ENCODE results near the gene PHTF1.
"Not testable (repeated sequence)": the region's sequence is repeated elsewhere in the genome, so short reads cannot be mapped to it uniquely, and the experiment has no call there.

Gene PHTF1

DNA sequence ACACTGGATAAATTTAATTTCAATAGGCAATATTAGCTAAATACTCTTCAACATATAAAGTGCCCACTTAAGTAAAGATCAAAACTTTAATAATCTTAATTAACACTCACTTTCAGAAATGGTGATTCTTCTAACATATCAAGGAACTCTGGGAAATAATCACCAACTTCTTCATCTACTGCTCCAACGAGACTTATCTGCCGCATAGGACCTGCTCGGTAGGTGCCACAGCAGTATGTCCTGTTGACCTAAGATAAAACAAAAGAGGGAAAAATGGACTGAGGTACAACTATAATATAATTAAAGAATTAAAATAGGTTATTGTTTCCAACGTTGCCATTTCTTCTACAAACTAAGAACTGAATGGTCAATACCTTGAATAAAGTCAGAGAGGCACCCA lies 18.3 kb upstream of the PHTF1 start:
- DNase-seq (ENCODE audit: low read depth), result no peak

DNA sequence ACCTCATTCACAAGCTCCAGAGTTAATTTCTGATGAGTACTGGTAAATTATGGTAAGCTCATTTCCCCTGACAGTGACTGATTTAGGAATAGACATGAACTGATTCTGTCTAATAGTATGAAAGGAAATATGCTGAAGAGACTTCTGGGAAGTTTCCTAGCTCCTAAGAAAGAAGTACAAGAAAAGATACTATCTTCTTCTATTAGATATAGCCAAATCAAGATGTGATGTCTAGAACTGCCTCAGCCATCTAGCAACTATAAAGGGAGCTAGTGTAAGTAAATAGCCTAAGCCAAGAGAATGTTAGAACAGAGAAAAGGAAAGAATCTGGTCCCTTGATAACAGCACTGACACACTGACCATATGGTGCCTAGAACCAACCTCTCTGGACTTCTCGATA lies 10.7 kb upstream of the PHTF1 start:
- no peak for DNase-seq (ENCODE audit: low read depth)

DNA sequence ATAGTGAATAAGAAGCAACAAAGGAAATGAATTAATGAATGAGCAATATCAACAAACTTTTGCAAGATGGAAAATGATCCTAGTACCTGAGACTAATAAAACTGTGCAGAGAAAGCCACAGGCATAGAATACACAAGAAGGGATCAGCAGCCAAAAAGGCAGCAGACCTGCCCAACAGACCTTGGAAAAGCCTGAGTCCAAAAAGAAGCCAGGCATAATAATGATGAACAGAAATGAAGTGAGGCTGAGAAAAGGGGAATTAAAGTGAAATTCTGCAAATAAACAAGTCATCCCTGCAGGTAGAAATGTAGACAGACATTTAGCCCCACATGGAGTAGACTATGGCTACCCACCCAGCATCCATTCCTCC lies 10.3 kb upstream of the PHTF1 start:
- DNase-seq (ENCODE audit: low read depth), result no peak

DNA sequence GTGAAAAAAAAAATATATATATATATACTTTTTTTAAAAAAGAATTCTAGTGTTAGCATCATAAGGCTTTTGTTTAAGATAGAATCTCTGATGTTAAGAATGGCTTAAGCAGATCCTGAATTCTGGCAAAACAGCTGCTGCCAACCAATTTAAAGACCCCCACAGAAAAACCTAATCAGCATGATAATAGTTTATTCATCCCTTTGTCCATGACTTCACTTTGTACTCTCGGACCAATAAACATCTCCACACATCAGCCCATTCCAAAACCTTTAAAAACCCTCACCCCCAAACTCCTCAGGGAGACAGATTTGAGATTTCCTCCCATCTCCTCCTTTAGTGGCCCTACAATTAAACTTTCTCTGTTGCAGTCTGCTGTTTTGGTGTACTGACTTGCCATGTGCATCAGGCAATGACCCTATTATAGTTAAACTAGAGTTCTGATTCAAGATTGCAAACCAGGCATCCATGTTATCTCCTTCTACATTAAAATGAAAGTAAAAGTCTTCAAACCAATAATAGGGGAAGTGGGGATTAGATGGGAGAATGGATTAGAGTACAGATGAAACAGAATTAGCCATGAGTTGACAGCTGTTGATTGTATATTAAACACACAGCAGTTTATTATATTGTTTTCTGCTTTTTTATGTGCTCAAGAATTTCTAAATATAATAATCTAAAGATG lies 9.8 kb upstream of the PHTF1 start:
- DNase-seq (ENCODE audit: low read depth), result no peak

GRCh38 chr1:113765306-113766230 lies 6.3 kb upstream of the PHTF1 start:
- no peak for DNase-seq (ENCODE audit: low read depth)

- no peak for DNase-seq (ENCODE audit: low read depth)
Measured at GRCh38 chr1:113763661-113764060, 4.4 kb upstream of the PHTF1 start.

- no peak for DNase-seq (ENCODE audit: low read depth)
Measured at GRCh38 chr1:113761937-113762336, 2.7 kb upstream of the PHTF1 start.

GRCh38 chr1:113760102-113761080 lies 1.1 kb upstream of the PHTF1 start:
- no peak for DNase-seq (ENCODE audit: low read depth)

GRCh38 chr1:113758631-113759332 lies 504 bp downstream of the PHTF1 start:
- DNase-seq (ENCODE audit: low read depth), result peak; percentile 20

- no peak for DNase-seq (ENCODE audit: low read depth)
Measured at GRCh38 chr1:113756461-113756860, 2.8 kb downstream of the PHTF1 start.

- not testable (repeated sequence) for DNase-seq (ENCODE audit: low read depth)
Measured at GRCh38 chr1:113753333-113753732, 6.0 kb downstream of the PHTF1 start.

DNA sequence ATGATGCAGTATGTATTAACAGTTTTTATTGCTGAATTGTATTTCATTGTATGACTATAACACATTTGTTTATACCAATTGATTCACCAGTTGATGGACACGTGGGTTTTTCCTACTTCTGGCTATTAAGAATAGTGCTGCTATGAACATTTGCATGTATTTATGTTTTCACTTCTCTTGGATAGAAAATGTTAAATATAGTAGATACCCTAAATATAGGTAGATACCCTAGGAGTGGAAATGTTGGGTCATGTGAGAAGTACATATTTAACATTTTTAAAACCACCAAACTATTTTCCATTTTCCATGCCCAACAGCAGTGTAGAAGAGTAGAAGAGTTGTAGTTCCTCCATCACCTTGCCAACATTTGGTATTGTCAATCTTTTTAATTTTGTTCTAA lies 7.8 kb downstream of the PHTF1 start:
- no peak for DNase-seq (ENCODE audit: low read depth)

DNA sequence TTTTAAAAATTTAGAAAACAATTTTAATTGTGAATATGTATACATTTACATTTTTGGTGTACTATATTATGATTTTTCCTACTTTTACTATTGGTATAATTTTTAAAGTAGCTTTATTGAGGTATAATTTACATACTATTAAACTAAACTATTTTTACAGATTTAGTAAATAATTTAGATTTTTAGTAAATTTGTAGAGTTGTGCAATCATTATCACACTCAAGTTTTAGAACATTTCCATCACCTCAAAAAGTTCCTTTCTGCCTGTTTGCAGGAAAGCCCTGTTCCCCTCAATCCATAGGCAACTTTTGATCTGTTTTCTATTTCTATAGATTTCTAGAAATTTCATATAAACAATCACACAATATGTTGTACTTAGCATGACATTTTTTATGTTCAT lies 8.2 kb downstream of the PHTF1 start:
- DNase-seq (ENCODE audit: low read depth), result no peak

GRCh38 chr1:113749402-113749801 lies 9.9 kb downstream of the PHTF1 start:
- no peak for DNase-seq (ENCODE audit: low read depth)

DNA sequence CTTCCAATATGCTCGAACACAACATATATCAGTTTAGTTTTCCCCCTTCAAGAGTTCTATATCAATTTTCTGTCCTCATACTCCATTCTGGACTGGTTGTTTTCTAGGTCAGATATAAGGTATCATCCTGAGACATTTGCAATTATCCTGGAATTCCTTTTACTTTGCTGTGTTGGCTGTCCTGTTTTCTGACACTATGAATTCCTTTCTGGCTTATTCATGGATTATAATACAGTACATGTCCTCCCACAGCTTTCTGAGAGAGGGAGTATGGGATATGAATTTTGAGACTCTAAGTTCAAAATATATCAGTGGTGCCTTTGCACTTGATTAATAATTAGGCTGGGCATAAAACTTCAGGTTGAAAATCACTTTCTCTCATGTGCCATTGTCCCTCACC lies 11.9 kb downstream of the PHTF1 start:
- DNase-seq (ENCODE audit: low read depth), result no peak

GRCh38 chr1:113745425-113745824 lies 13.9 kb downstream of the PHTF1 start:
- no peak for DNase-seq (ENCODE audit: low read depth)

DNA sequence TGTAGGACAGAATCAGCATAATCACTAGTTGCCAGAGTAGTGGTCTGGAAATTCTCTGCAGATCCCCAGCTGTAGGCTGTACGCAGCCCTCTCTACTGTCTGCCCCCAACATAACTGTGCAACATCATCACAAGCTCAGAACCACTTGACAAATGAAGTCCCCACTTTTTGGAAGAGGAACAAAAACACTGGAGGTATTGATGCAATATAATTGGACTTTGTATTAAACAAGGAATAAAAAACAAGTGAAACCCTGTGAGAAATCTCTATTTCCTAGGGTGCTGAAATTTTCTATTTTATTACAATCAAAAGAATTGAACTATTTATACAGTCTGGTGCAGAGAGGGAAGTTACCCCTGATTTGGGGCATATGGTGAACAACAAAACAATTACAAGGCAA lies 15.2 kb downstream of the PHTF1 start:
- no peak for DNase-seq (ENCODE audit: low read depth)

DNA sequence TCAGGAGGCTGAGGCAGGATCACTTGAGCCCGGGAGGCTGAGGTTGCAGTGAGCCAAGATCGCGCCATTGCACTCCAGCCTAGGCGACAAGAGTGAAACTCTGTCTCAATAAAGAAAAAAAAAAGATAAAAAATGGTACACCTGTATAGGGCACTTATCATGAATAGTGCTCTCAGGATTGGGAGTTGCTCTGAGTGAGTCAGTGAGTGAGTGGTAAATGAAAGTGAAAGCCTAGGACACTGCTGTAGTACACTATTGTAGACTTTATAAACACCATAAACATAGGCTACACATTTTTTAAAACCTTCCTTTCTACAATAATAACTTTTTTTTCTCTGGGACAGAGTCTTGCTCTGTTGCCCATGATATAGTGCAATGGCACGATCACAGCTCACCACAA lies 16.8 kb downstream of the PHTF1 start:
- no peak for DNase-seq (ENCODE audit: low read depth)

GRCh38 chr1:113734357-113735055 lies 24.8 kb downstream of the PHTF1 start:
- DNase-seq (ENCODE audit: low read depth), result no peak

DNA sequence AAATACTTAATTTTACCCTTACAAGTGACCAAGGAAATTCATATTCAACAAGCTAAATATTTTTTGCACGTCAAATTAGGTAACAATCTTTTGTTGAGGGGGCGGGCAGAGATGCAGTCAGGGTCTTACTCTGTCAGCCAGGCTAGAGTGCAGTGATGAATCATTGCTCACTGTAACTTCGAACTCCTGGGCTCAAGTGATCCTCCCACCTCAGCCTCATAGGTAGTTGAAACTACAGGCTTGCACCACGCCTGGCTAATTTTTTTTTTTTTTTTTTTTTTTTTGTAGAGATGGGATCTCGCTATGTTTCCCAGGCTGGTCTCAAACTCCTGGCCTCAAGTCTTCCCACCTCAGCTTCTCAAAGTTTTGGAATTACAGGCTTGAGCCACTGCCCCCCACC lies 26.5 kb downstream of the PHTF1 start:
- DNase-seq (ENCODE audit: low read depth), result no peak

- no peak for DNase-seq (ENCODE audit: low read depth)
Measured at GRCh38 chr1:113721010-113721409, 38.3 kb downstream of the PHTF1 start.
